HepG2 (cell line): ENCODE results near the gene ARHGAP15. TPM values are rescaled to one million over a fixed set of nuclear protein-coding genes. Genes with fewer than 3 reads are reported as not detected.

Experiments used
- ATAC-seq: fragments of 200-7000 bp; cut with Tn5 transposase; 3 replicates; pipeline ENCODE4 v1.9.1; 2020; ENCODE audit warnings: mild to moderate bottlenecking, moderate library complexity
- BruUV-seq: library from RNA; stranded (reverse); fragments of 400-500 nt; replicated peaks from 2 replicates; lab custom pipeline; 2021; lab: Mats Ljungman, UMichigan
- CTCF ChIA-PET: fragments of 300-600 bp; formaldehyde crosslinking; extraction: SDS; loops from one replicate; lab custom pipeline; 2021; ENCODE audit warnings: low total read pairs, inconsistent platforms, low intra/inter-chr PET ratio; lab: Yijun Ruan, JAX
- POLR2A ChIA-PET: fragments of 350-600 bp; sonication (Branson Sonifier 250); formaldehyde crosslinking; loops from one replicate; lab custom pipeline; 2020; ENCODE audit warnings: antibody characterized with exemption, inconsistent platforms; lab: Yijun Ruan, JAX
- DNase-seq: peaks from one replicate; pipeline ENCODE4 v3.0.0-alpha.2; 2015; ENCODE audit warnings: low spot score
- FAIRE-seq: peaks from 3 replicates; lab custom pipeline; 2011; peaks lifted over from hg19 to GRCh38; lab: Jason Lieb, UNC
- H2AFZ ChIP-seq: one replicate; pipeline ENCODE4 v1.6.1; 2011; ENCODE audit warnings: low read length, inconsistent platforms
- H3K27ac ChIP-seq: fragments of 300-600 bp; 3 replicates; pipeline ENCODE4 v1.8.0; 2011; ENCODE audit warnings: mixed run types, mild to moderate bottlenecking, mixed read lengths, low read length, inconsistent platforms; ENCODE audit not compliant: insufficient read depth; ENCODE audit errors: extremely low read length
- H3K27me3 ChIP-seq, 2 experiments: fragments of 200-600 bp in 1 of 2; 2 replicates in 1 of 2; 3 replicates in 1 of 2; pipeline versions ENCODE4 v1.6.0 to v1.8.0; 2011; ENCODE audit warnings: low read length in 2 of 2, mild to moderate bottlenecking in 2 of 2, moderate library complexity in 2 of 2, inconsistent platforms in 1 of 2; ENCODE audit not compliant: insufficient read depth in 2 of 2, control insufficient read depth in 1 of 2
- H3K36me3 ChIP-seq, 2 experiments: fragments of 200-600 bp in 1 of 2; replicated peaks in 1 of 2; 2 replicates in 1 of 2; 3 replicates in 1 of 2; pipeline versions ENCODE4 v1.5.1 to v1.8.0; 2011; ENCODE audit warnings: low read length in 2 of 2, inconsistent platforms in 1 of 2; ENCODE audit not compliant: insufficient read depth in 2 of 2, control insufficient read depth in 1 of 2
- H3K4me1 ChIP-seq: 2 replicates; pipeline ENCODE4 v1.5.1; 2012; ENCODE audit warnings: low read length, inconsistent platforms; ENCODE audit not compliant: insufficient read depth
- H3K4me2 ChIP-seq: 2 replicates; pipeline ENCODE4 v1.6.0; 2011; ENCODE audit warnings: low read depth, low read length, inconsistent platforms
- H3K4me3 ChIP-seq, 3 experiments: fragments of 200-600 bp in 1 of 3; sonication (generic), shearing (Covaris generic) in 1 of 3; replicated peaks in 1 of 3; 2 replicates each; pipeline ENCODE4 v1.5.1; 2011 to 2016; ENCODE audit warnings: low read length in 3 of 3, inconsistent platforms in 2 of 3, low read depth in 2 of 3, mild to moderate bottlenecking in 2 of 3, control low read depth in 1 of 3, mixed read lengths in 1 of 3; ENCODE audit not compliant: insufficient read depth in 1 of 3
- H3K79me2 ChIP-seq: one replicate; pipeline ENCODE4 v1.6.1; 2011; ENCODE audit warnings: low read length, inconsistent platforms; ENCODE audit not compliant: insufficient read depth
- H3K9ac ChIP-seq: 2 replicates; pipeline ENCODE4 v1.6.0; 2011; ENCODE audit warnings: mild to moderate bottlenecking, low read depth, low read length, inconsistent platforms; ENCODE audit not compliant: insufficient read depth
- H3K9me3 ChIP-seq: 2 replicates; pipeline ENCODE4 v1.5.1; 2012; ENCODE audit warnings: mild to moderate bottlenecking, low read length
- H4K20me1 ChIP-seq: 2 replicates; pipeline ENCODE4 v1.6.0; 2011; ENCODE audit warnings: inconsistent platforms, mild to moderate bottlenecking, low read length, moderate library complexity; ENCODE audit not compliant: insufficient read depth
- ZMYM3 ChIP-seq: sonication (generic); formaldehyde crosslinking; IDR thresholded peaks from 2 replicates; pipeline ENCODE4 v1.5.1; 2020; ENCODE audit warnings: mild to moderate bottlenecking, missing genetic modification reagents
- ZNF432 ChIP-seq: sonication (generic); formaldehyde crosslinking; IDR thresholded peaks from 2 replicates; pipeline ENCODE4 v1.5.0; 2020; ENCODE audit warnings: missing genetic modification reagents, mild to moderate bottlenecking, borderline replicate concordance
- WGBS: methylation state at CpG from one replicate; pipeline ENCODE4 v1.1.6; 2017; ENCODE audit warnings: low lambda C conversion rate; 5-methylcytosine and 5-hydroxymethylcytosine counted together
- in situ Hi-C: cut with HindIII; loops from 2 replicates; pipeline ENCODE4 v1.10.0; 2017; ENCODE audit warnings: low pct_unique_long_range_greater_than_20kb; ENCODE audit not compliant: extremely low pct_ligation_motif_present
- intact Hi-C: fragments of 100-400 bp; cut with micrococcal nuclease; formaldehyde crosslinking; loops from one replicate; pipeline ENCODE4 v1.10.0; 2022; ENCODE audit not compliant: unreplicated experiment
- polyA plus RNA-seq, 8 experiments: library from polyadenylated mRNA; depleted of rRNA in 3 of 8; stranded (reverse) in 7 of 8; unstranded in 1 of 8; fragments of >200 nt; fragmentation: Illumina TruSeq in 4 of 8; extraction: Trizol in 4 of 8; gene quantifications; 2 replicates each; pipeline versions ENCODE4 v1.2.1 to v1.2.3, GENCODE V29; 2011 to 2016; ENCODE audit warnings: low read depth in 4 of 8, missing spikeins in 1 of 8, mixed read lengths in 1 of 8; ENCODE audit not compliant: insufficient read depth in 1 of 8
- total RNA-seq, 5 experiments: library from RNA; depleted of rRNA; stranded (reverse); fragments of >200 nt; fragmentation: Illumina TruSeq; extraction: Trizol; gene quantifications; 2 replicates each; pipeline ENCODE4 v1.2.3, GENCODE V29; 2016; ENCODE audit warnings: low read depth in 1 of 5

The ARHGAP15 gene
- total and polyA plus RNA-seq, 2 of the 13 experiments (the other 11 are each of a cell fraction or from before 2014, with no cell fraction given) = 0.04 TPM; not detected in 1

- WGBS = 23% methylated on average over 5 of the region's 5 CpGs
- H2AFZ ChIP-seq = no peak overlapping the region
- in situ Hi-C loops = no loop called here
These were observed 54.7 kb downstream of the ARHGAP15 start for GRCh38 chr2:143183804-143184463.

GRCh38 chr2:143186876-143187275 is 57.7 kb downstream of the ARHGAP15 start:
- H2AFZ ChIP-seq = no peak overlapping the region
- ChIA-PET CTCF (no interaction called here), POLR2A (no interaction called here)
- BruUV-seq = no TSS peak
- H3K4me1 ChIP-seq = no peaks in the 10 kb centered on the region
- intact Hi-C loops = no loop called here
- ATAC-seq (no peak), FAIRE-seq (no peak), DNase-seq (no peak)
- no peak overlapping the region for H3K4me2 ChIP-seq
- in situ Hi-C loops = no loop called here
- no peaks in the 10 kb centered on the region for H3K36me3 ChIP-seq
- no peak overlapping the region for H3K4me3 ChIP-seq
- H3K27ac ChIP-seq = no peak overlapping the region
- H3K79me2 ChIP-seq = no peaks in the 10 kb centered on the region
- H3K9ac ChIP-seq = no peak overlapping the region
- no peak for TF ChIP-seq ZNF432 (CRISPR knock-in tag)
- H3K27me3 ChIP-seq = no peaks in the 10 kb centered on the region
- H3K9me3 ChIP-seq = no peaks in the 10 kb centered on the region
- no peaks in the 10 kb centered on the region for H4K20me1 ChIP-seq
- WGBS = 4% methylated on average over 3 of the region's 3 CpGs

More at GRCh38 chr2:143183804-143184463, 54.7 kb downstream of the ARHGAP15 start:
- no peak overlapping the region for H3K4me3 ChIP-seq
- intact Hi-C loops = no loop called here
- ATAC-seq (no peak), DNase-seq (no peak), FAIRE-seq (no peak)
- no peak overlapping the region for H3K27ac ChIP-seq
- no TSS peak for BruUV-seq
- no peaks in the 10 kb centered on the region for H3K36me3 ChIP-seq
- TF ChIP-seq ZMYM3 (CRISPR knock-in tag) = no peak
- TF ChIP-seq, all 625 proteins: peak for 0
- Histone ChIP-seq H3K4me1 (no peaks in the 10 kb centered on the region), H3K79me2 (no peaks in the 10 kb centered on the region), H3K27me3 (no peaks in the 10 kb centered on the region), H3K9me3 (no peaks in the 10 kb centered on the region), H3K9ac (no peak overlapping the region), H4K20me1 (no peaks in the 10 kb centered on the region), H3K4me2 (no peak overlapping the region)
- ChIA-PET POLR2A (no interaction called here), CTCF (no interaction called here)
